T-helper 2 cell treated with Interferon-gamma antibody and Interleukin-4, amounts not matched to agents 100 ng/mL and 5 ng/mL, for 36 hours (primary cell): ENCODE results near the gene POU2AF1. TPM values are rescaled to one million over a fixed set of nuclear protein-coding genes. Genes with fewer than 3 reads are reported as not detected.
"Not testable (repeated sequence)": the region's sequence is repeated elsewhere in the genome, so short reads cannot be mapped to it uniquely, and the experiment has no call there.

Source experiments
- intact Hi-C: fragments of 100-400 bp; cut with micrococcal nuclease; formaldehyde crosslinking; loops from one replicate; pipeline ENCODE4 v1.15.1; 2023
- total RNA-seq: library from RNA; stranded (reverse); gene quantifications from 2 replicates; pipeline ENCODE4 v1.2.3, GENCODE V29; 2022

Gene POU2AF1
- total RNA-seq, 1 donor from 2014 or later, result 3.3 TPM

GRCh38 chr11:111410951-111411350, 31.9 kb upstream of the POU2AF1 start:
- intact Hi-C loops, result no loop called here

- intact Hi-C loops, result no loop called here
Measured at GRCh38 chr11:111409915-111410314, 30.8 kb upstream of the POU2AF1 start.

GRCh38 chr11:111408789-111409727, 30.0 kb upstream of the POU2AF1 start:
- intact Hi-C loops, result no loop called here

- intact Hi-C loops, result no loop called here
Measured at GRCh38 chr11:111407652-111408051, 28.6 kb upstream of the POU2AF1 start.

GRCh38 chr11:111406589-111406988, 27.5 kb upstream of the POU2AF1 start:
- intact Hi-C loops, result no loop called here

- intact Hi-C loops, result no loop called here
Measured at GRCh38 chr11:111406091-111406490, 27.0 kb upstream of the POU2AF1 start.

- intact Hi-C loops, result no loop called here
Measured at GRCh38 chr11:111405551-111405950, 26.5 kb upstream of the POU2AF1 start.

- intact Hi-C loops, result no loop called here
Measured at GRCh38 chr11:111403051-111403726, 24.1 kb upstream of the POU2AF1 start.

GRCh38 chr11:111402411-111402810, 23.3 kb upstream of the POU2AF1 start:
- intact Hi-C loops, result no loop called here

- intact Hi-C loops, result not testable (repeated sequence)
Measured at GRCh38 chr11:111401957-111402356, 22.9 kb upstream of the POU2AF1 start.

GRCh38 chr11:111400595-111400994, 21.5 kb upstream of the POU2AF1 start:
- intact Hi-C loops, result no loop called here

GRCh38 chr11:111399187-111400031, 20.3 kb upstream of the POU2AF1 start:
- intact Hi-C loops, result no loop called here

GRCh38 chr11:111397034-111397433, 18.0 kb upstream of the POU2AF1 start:
- intact Hi-C loops, result no loop called here

- intact Hi-C loops, result no loop called here
Measured at GRCh38 chr11:111395749-111396148, 16.7 kb upstream of the POU2AF1 start.

GRCh38 chr11:111395081-111395480, 16.0 kb upstream of the POU2AF1 start:
- intact Hi-C loops, result no loop called here

GRCh38 chr11:111394147-111394546, 15.1 kb upstream of the POU2AF1 start:
- intact Hi-C loops, result not testable (repeated sequence)

GRCh38 chr11:111393585-111393984, 14.5 kb upstream of the POU2AF1 start:
- intact Hi-C loops, result no loop called here

GRCh38 chr11:111393096-111393495, 14.0 kb upstream of the POU2AF1 start:
- intact Hi-C loops, result no loop called here

GRCh38 chr11:111392552-111392951, 13.5 kb upstream of the POU2AF1 start:
- intact Hi-C loops, result no loop called here

- intact Hi-C loops, result no loop called here
Measured at GRCh38 chr11:111391328-111392124, 12.5 kb upstream of the POU2AF1 start.

- intact Hi-C loops, result no loop called here
Measured at GRCh38 chr11:111388842-111389241, 9.8 kb upstream of the POU2AF1 start.
